Cardiac muscle cell (in vitro differentiated cells and primary cell): ENCODE data around the gene ZBTB46. TPM values are rescaled to one million over a fixed set of nuclear protein-coding genes. Genes with fewer than 3 reads are reported as not detected.

Experiments used
- DNase-seq, 2 donors: peaks; one replicate each; pipeline versions ENCODE4 v3.0.0 to v3.0.0-alpha.2; 2010 to 2017; ENCODE audit warnings: low read depth in 1 of 2, low spot score in 1 of 2
- H3K27ac ChIP-seq: fragments of 200-600 bp; sonication (generic); 2 replicates; pipeline ENCODE4 v1.5.1; 2016
- H3K27me3 ChIP-seq: fragments of 200-600 bp; sonication (generic); 2 replicates; pipeline ENCODE4 v1.6.0; 2016; ENCODE audit warnings: control low read depth
- H3K36me3 ChIP-seq: fragments of 200-600 bp; sonication (generic); 2 replicates; pipeline ENCODE4 v1.5.1; 2016; ENCODE audit warnings: control low read depth
- H3K4me1 ChIP-seq: fragments of 200-600 bp; sonication (generic); 2 replicates; pipeline ENCODE4 v1.8.1; 2017; ENCODE audit warnings: low read depth, mild to moderate bottlenecking, mixed run types
- H3K4me3 ChIP-seq: fragments of 200-600 bp; sonication (generic); 2 replicates; pipeline ENCODE4 v1.5.1; 2016; ENCODE audit warnings: mild to moderate bottlenecking
- H3K9me3 ChIP-seq: fragments of 200-600 bp; sonication (generic); 2 replicates; pipeline ENCODE4 v1.5.1; 2017; ENCODE audit warnings: low read depth, mild to moderate bottlenecking, control low read depth
- polyA plus RNA-seq: library from polyadenylated mRNA; unstranded; fragments of >200 nt; fragmentation: Nextera tagmentation; extraction: Ambion mirVana; gene quantifications from 2 replicates; pipeline ENCODE4 v1.2.1, GENCODE V29; 2016
- total RNA-seq: library from RNA; depleted of rRNA; stranded (reverse); fragments of >200 nt; gene quantifications from 2 replicates; pipeline ENCODE4 v1.2.3, GENCODE V29; 2016
- TF ChIP-seq, protein P1 (sequence below): IDR thresholded peaks from 2 replicates; pipeline ENCODE4 v1.5.1; 2012; ENCODE audit warnings: low read depth, mild to moderate bottlenecking, low read length

The ZBTB46 gene
- total and polyA plus RNA-seq, 2 experiments from 2014 or later, result 24.1 to 53.4 TPM

DNA sequence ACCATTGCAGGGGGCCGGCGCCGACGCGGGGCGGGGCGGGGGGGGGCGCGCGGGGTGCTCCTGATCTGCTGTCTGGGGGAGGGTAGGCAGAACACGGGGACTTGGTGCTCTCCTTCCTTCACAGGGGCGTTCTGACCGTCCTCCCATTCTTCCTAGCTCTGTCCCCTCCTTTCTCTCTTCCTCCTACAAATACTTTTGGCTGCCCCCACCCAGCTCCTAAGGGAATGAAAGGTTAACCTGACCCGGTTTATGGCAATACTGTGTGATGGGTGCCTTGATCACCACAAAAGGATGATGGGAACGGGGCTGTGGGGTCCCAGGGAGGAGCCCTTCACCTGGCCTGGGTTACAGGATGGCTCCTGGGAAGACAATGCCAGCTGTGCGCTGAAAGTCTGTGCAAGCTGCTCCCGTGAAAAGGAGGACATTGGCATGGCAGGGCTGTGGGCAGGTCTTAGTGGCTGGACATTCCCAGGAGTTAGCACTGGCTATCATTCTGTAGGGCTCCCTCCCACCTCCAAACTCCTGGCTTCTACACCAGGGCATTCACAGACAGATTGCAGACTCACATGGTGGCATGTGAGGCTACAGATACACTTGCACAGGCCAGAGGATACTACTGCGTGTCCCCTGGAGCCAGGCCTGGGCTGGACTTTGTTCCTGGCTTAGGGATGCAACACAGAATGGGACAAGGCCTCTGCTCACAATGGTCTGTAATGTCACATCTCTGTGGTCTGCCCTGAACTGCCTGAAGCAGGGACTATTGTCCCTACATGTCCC is 32.1 kb upstream of the ZBTB46 start:
- no peaks in the 10 kb centered on the region for H3K27me3 ChIP-seq
- peak overlapping the region; percentile 62 for H3K27ac ChIP-seq
- H3K4me3 ChIP-seq, result no peak overlapping the region

DNA sequence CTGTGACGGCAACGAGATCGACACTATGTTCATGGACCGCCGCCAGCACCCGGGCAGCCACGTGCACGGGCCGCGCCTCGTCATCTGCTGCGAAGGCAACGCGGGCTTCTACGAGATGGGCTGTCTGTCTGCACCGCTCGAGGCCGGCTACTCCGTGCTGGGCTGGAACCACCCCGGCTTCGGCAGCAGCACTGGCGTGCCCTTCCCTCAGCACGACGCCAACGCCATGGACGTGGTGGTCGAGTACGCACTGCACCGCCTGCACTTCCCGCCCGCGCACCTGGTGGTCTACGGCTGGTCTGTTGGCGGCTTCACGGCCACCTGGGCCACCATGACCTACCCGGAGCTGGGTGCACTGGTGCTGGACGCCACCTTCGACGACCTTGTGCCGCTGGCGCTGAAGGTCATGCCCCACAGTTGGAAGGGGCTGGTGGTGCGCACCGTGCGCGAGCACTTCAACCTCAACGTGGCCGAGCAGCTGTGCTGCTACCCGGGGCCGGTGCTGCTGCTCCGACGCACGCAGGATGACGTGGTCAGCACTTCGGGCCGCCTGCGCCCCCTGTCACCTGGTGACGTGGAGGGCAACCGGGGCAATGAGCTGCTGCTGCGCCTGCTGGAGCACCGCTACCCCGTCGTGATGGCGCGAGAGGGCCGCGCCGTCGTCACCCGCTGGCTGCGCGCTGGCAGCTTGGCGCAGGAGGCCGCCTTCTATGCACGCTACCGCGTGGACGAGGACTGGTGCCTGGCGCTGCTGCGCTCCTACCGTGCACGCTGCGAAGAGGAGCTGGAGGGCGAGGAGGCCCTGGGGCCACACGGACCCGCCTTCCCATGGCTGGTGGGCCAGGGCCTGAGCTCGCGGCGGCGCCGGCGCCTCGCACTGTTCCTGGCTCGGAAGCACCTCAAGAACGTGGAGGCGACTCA is 31.2 kb upstream of the ZBTB46 start:
- no peak for DNase-seq
- Histone ChIP-seq H3K4me1 (peaks cover 27% of the 10 kb centered on the region), H3K36me3 (no peaks in the 10 kb centered on the region), H3K9me3 (no peaks in the 10 kb centered on the region), H3K27me3 (no peaks in the 10 kb centered on the region), H3K27ac (no peak overlapping the region), H3K4me3 (no peak overlapping the region)
- TF ChIP-seq, protein P1, sequence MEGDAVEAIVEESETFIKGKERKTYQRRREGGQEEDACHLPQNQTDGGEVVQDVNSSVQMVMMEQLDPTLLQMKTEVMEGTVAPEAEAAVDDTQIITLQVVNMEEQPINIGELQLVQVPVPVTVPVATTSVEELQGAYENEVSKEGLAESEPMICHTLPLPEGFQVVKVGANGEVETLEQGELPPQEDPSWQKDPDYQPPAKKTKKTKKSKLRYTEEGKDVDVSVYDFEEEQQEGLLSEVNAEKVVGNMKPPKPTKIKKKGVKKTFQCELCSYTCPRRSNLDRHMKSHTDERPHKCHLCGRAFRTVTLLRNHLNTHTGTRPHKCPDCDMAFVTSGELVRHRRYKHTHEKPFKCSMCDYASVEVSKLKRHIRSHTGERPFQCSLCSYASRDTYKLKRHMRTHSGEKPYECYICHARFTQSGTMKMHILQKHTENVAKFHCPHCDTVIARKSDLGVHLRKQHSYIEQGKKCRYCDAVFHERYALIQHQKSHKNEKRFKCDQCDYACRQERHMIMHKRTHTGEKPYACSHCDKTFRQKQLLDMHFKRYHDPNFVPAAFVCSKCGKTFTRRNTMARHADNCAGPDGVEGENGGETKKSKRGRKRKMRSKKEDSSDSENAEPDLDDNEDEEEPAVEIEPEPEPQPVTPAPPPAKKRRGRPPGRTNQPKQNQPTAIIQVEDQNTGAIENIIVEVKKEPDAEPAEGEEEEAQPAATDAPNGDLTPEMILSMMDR, result no peak

More for the DNA sequence above, 32.1 kb upstream of the ZBTB46 start:
- Histone ChIP-seq H3K36me3 (no peaks in the 10 kb centered on the region), H3K4me1 (peaks cover 20% of the 10 kb centered on the region), H3K9me3 (no peaks in the 10 kb centered on the region)
- TF ChIP-seq, protein P1, result no peak
- DNase-seq, result no peak

DNA sequence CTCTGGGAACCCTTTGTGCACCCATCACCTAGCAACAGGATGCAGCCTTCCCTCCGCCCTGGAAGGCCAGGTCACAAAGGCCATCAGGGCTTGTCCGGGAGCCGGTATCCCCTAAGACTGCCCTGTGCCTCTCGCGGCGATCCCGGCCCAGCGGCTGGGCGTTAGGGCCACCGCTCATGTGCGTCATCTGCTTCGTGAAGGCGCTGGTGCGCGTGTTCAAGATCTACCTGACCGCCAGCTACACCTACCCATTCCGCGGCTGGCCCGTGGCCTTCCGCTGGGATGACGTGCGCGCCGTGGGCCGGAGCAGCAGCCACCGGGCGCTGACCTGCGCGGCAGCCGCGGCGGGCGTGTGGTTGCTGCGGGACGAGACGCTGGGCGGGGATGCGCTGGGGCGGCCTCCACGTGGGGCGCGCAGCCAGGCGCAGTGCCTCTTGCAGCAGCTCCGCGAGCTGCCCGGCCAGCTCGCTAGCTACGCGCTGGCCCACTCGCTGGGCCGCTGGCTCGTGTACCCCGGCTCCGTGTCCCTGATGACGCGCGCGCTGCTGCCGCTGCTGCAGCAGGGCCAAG is 30.4 kb upstream of the ZBTB46 start, which contains the start of gene ABHD16B:
TSS of gene ABHD16B (plus strand) at position 134 of the 570 bp plus-strand sequence. CDS start at position 177, 43 bp downstream.
- DNase-seq, result no peak
- Histone ChIP-seq H3K27ac (no peak within 1 kb of the TSS), H3K9me3 (no peaks in the 10 kb centered on the region), H3K27me3 (no peaks in the 10 kb centered on the region), H3K4me3 (no peak within 1 kb of the TSS), H3K4me1 (peaks cover 32% of the 10 kb centered on the region), H3K36me3 (no peaks in the 10 kb centered on the region)
- TF ChIP-seq, protein P1, result no peak

DNA sequence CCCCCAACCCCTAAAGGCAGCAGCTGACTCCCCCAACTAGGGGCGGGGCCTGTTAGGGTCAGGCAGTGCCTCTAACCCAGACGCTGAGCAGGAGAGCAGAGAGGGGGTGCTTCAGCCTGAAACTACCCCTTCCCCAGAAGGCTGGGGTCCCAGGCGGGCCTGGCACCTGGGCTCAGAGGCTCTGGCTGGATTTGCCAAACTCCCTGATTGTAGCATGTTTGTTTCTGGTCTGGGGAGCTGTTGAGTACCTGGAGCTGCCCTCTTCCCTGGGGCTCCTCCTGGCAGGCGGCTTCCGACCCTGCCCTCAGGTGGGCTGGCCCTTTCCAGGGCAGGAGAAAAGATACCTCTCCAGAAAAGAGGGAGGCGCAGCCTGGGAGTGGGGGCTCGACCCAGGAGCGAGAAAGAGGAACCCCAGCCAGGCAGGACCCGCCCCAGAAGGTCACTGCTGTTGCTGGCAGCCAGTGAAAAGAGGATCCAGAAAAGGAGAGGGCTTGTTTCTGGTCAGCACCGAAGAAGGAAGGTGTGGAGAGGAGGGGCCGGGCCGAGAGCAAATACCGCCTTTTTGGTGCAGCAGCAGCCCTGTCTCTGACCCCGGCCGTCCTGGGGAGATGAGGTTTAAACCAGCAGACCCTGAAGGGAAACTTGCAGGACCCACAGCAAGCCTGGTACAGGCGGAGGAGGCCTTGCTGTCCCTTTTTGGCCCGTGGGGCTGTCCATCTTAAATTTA is 29.4 kb upstream of the ZBTB46 start:
- Histone ChIP-seq H3K36me3 (no peaks in the 10 kb centered on the region), H3K27me3 (no peaks in the 10 kb centered on the region), H3K27ac (no peak overlapping the region), H3K4me1 (peaks cover 33% of the 10 kb centered on the region), H3K4me3 (no peak overlapping the region), H3K9me3 (no peaks in the 10 kb centered on the region)
- TF ChIP-seq, protein P1, result no peak
- no peak for DNase-seq
